ENCODE results near the gene NECAB2.

The NECAB2 gene

DNA sequence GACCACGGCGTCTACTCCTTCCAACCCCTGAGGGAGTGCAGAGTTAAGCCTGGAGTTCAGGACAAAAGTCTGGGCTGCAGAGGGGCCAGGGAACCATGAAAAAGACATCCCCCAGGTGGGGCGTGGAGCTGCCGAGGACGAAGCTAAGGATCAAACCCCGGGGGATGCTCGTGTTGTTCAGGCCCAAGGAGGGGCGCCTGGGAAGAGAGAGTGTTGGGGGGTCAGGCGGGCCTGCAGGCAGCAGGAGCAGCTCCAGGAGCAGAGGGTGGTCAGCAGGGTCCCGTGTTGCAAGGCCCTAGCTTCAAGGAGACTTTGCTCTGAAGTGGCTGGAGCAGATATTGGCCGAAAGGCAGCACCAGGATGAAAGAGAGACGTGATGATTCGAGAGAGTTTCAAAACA, 26.7 kb downstream of the NECAB2 start:
- DNase-seq, result no peak

DNA sequence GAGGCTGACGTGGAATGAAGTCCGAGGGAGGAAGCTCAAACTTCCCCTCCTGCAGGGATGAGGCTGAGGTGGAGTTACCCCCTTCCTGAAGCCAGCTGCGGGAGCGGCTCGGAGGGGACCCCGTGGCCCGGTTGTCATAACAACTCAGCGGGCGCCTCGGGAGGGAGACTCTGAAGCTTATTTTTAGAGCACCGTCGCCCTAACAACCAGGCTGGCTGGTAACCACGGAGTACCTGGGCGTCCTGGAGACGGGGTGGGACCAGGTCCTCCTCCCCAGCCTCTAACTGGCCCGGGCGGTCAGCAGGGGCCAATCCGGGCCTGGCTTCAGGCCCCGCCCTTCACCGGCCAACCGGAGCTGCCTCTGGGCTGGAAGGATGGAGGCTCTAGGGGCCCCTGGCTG, 27.7 kb downstream of the NECAB2 start:
- no peak for DNase-seq

DNA sequence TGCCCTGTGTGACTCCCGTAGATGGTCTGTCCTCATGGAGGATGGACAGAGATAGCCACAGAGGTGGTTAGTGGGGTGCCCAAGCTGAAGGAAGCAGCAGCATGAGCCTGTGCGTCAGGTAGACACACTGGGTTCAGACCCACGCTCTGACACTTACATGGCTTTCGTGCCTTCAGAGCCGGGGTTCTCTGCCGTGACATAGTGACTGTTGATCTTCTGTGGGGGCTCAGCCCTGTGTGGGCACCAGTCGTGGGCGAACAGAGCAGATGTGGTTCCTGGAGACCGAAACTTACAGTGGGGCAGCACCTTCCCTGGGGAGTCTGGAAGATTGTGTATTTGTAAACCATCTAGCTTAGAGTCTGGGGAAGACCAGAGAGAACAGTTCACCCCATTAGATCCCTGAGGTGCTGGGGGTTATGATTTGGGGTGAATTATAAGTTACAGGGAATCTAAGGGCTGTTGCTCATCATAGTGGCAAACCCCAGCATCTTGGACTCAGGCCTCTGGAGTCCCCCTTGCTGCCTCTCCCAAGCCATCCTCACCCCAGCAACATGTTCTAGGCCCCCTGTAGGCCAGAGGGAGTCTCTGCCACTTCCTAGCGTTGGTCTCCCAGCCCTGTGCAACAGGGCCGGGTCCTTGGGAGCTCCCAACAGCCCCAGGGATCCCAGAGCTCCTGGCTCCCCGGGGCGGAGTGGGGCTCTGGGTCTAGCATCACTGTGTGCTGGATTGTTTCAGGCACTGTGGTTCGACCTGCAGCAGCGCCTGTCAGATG, 28.6 kb downstream of the NECAB2 start:
- no peak for DNase-seq

DNA sequence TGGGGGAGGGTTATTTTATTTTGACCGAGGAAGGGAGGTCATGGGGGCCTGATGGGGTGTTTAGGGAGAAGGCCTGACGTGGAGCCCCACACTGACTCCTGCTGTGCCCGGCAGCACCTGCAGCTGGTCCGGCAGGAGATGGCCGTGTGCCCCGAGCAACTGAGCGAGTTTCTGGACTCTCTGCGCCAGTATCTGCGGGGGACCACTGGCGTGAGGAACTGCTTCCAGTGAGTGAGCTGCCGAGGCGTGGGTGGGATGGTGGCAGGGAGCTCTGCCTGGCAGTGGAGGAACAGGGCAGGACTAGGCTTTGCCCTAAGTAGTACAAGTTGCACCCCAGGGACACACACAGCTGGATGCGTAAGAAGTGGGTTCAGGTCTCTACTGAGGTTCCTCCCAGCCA, 30.0 kb downstream of the NECAB2 start:
- no peak for DNase-seq

DNA sequence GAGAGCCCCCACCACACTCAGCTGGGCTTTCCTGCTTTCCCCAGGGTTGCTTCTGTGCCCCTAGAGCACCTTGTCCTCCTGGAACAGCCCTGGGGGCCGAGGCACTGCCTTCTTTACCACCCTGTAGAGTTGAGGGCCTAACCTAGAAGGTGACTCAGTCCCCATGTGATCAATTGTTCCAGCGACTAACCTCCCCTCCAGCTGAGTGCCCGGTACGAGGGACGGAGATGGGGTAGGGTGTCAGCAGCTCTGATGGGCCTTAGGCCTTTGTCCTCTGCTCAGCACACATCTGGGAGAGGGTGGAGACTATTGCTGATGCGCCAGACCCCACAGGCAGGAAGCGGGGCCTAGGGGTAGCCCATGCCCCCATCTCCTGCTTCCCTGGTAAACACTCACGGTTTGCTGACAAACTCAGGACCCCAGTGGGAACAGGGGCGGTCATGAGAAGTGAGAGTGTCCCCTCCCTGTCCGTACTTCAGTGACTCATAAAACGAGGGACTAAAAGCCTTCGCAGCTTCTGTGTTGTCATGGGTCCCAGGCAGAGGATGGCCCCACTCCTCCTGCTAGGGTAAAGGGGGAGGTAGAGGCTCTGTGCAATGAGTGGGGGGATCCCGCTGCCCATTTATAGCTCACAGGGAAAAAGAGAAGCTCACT, 33.1 kb downstream of the NECAB2 start:
- DNase-seq, result no peak

DNA sequence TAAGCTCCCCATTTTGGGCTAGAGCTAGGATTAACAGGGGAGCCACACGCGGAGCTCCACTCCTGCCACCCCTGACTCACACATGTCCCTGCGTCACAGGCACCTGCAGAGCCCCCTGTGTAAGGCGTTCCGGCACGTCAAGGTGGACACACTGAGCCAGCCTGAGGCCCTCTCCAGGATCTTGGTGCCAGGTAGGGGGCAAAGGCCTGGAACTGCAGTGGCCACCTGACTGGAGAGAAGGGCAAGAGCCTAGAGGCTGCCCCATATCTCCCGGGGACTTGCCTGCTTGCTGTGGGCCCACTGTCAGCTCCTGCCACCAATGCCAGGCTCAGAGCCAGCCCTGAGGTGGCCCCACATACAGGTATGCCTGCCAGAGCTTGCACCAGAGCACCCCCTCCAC, 33.7 kb downstream of the NECAB2 start:
- DNase-seq, result no peak

DNA sequence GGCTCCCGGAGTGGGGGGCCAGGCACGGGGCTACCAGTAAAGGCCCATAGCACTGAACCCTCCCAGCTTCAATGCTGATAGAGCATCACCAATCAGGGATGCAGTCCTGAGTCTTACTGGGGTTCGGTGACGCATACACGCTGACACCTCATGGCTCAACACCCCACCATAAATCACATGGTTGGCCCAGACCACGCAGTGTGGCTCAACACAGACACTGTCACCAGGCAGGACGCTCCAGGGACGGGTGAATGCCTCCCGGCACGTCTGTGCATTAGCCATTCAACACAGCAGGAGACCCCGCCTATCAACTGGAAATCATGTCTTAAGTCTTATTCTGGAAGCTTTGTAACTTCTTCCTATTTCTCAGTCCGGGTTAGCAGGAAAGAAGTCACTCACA, 35.0 kb downstream of the NECAB2 start:
- DNase-seq, result no peak

DNA sequence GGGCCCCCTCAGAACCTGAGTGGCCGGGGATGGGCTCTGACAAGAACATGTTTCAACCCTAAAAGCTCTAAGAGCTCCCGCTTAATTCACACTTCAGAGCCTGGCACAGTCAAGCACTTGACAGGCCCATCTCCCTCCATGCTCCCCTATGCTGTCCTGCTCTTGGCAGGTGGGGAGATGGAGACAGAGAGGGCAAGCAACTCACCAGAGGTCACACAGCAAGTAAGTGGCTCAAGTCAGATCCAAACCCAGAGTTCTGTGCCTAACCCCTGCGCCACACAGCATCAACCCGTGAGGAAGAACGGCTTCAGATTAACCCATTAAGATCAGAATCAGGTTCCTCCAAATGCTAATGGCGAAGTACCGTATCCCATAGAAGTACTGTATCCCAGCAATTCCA, 36.4 kb downstream of the NECAB2 start:
- DNase-seq, result no peak

DNA sequence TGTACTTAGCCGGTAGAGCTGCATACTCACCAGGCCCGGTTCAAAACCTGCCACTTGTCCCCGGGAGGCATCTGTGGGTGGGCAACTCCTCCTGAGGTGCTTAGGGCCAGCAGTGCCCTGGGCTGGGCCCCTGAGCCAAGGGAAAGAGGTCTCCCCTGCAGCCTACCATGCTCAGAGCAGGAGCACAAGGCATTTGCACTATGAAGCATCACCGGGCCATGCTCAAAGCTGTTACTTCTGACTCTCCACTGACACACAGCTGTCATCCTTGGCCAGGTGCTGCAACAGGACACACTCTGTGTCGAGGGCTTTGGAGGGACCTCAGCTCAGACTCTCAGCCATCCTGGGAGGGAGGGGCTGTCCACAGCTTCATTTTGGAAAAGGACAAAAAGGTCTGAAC, 37.3 kb downstream of the NECAB2 start:
- DNase-seq, result no peak

DNA sequence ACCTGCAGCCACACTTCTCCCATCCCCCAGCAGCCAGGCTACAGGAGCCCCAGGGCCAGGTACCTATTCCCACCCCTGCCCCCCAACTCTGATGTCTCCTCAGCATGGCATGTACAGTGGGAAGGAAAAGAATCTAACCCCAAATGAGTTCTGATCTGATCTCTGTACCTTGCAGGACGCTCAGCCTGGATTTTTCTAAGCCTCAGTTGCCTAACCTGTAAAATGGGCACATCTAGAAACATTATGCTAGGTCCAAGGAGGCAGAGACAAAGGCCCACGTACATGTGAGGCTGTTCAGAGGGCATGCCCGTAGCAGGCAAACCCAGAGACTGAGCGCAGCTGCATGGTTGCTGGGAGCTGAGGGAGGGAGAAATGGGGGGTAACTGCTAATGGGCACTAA, 39.5 kb downstream of the NECAB2 start:
- no peak for DNase-seq

DNA sequence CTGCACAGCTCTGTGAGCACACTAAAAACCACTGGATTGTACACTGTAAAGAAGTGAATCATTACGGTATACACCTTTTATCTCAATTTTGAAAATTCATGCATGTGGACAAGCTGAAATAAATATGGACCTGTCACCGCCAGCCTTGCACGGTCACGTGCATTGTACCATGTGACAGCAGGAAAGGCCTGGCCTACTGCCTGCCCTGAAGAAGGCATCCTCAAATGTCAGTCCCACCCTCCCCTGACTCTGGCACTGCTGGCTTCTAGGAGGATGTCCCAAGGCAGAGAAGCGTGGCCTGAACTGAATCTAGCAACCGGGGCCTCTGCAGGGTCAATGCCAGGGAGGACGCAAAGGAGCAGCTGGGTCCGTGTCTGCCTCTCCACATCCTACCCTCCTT, 39.9 kb downstream of the NECAB2 start:
- no peak for DNase-seq

DNA sequence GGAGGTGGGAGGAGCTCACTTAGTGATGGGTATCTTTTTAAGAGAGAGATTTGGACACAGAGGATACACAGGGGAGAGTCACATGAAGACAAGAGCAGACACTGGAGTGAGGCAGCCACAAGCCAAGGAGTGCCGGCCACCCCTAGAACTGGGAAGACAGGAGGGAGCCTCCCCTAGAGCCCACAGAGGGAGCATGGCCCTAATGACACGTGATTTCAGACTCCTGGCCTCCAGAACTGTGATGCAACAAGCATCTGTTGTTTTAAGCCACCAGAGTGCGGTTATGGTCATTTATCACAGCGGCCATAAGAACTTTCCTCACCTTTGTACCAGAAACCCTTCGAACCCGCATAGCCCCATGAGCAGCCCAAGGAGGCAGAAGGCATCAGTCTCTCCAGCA, 41.2 kb downstream of the NECAB2 start:
- no peak for DNase-seq

DNA sequence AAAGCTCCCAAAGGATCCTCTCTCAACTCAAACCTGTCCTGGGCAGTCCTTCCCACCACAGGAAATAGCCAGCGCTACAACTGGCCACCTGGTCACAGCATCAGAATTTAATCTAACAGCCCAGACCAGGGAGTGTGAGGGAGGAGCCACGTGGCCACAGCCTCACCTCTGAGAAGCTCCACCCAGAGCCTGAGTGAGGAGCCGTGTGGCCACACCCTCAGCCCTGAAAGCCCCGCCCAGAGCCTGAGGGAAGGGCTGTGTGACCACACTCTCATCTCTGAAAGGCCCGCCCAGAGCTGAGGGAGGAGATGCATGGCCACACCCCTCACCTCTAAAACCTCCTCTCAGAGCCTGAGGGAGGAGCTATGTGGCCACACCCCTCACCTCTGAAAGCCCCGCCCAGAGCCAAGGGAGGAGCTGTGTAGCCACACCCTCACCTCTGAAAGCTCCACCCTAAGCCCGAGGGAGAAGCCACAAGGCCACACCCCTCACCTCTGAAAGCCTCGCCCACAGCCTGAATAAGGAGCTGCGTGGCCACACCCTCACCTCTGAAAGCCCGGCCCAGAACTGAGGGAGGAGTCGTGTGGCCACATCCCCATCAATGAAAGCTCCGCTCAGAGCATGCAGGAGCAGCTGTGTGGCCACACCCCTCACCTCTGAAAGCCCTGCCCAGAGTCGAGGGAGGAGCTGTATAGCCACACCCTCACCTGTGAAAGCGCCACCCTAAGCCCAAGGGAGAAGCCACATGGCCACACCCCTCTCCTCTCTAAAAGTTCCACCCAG, 45.9 kb downstream of the NECAB2 start:
- DNase-seq, result peak; percentile 10 to 12

DNA sequence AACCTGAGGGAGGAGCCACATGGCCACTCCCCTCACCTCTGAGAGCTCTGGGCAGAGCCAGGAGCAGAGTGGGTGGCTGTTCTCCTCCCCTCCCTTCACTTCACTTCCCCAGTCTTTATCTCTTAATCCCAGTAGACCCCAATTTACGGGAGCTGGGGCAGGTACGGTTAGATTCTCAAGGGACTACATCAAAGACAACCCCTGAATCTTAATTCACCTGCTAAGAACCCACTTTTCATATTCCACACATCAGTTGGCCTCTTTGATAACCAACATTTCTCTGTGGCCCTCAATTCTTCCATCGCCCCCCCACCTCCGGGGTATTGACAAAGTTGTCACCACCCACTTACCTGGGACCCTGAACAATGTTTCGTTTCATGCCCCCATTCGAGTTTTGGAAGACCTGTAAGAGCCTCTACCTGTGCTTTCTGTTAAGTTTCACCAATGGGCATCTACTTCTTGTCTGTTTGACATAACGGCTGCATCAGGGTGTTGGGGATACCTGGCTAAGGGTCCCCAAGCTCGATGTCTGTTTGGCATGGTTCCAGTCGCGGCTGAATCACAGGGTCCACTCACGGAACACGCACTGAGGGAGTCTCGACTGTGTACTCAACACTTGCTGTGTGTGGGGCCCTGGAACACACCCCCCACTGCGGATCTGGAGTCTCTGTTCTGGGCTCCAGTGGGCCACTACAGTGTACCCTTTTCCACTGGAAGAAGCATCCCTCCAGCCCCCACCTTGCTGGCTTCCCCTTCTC, 46.7 kb downstream of the NECAB2 start:
- no peak for DNase-seq

DNA sequence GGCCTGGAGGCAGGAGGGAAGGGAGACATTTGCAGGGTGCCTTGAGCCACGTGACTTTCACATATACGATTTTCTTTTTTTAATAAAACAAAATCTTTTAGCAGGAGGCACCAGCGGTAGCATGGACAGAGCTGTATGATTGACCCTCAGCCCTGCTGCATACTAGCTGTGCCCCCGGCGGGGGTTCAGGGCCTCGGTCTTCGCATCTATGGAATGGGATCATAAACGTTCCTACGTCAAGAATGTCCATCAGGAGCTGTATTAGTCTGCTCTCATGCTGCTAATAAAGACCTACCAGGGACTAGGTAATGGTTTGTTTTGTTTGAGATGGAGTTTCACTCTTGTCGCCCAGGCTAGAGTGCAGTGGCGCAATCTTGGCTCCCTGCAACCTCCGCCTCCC, 47.4 kb downstream of the NECAB2 start:
- no peak for DNase-seq

DNA sequence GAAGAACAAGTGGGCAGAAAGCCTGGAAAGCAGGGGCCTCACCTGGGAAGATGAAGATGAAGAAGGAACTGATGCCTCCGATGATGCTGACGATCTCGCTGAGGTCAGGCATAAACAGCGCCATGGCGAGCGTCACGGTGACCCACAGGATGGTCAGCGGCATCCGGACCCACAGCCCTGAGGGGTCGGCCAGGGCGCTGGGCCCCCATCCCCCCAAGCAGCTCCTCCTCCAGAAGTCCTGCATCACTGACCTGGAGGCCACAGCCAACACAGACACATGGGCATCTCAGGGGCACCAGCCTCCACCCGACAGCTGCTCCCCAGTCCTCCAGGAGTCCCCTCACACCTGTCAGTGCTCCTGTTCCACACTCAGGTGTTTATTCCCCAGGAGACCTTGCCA, 48.4 kb downstream of the NECAB2 start:
- no peak for DNase-seq

DNA sequence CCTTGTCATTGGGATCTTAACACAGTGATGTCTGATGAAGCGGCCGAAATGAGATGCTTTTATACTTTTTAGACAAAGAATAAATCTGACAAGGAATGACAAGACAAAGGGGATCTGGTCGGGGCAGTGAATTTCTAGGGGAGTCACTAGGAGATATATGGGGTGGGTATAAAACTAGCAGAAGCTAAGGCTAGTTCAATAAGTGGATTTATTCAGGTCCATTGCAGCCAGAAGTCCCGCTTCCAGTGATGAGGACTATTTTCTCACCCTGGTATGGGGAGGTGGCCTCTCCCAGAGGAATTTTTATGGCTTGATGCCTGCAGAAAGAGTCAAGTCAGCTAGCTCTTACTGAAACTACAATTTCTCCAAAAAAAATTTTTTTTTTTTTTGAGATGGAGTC, 50.7 kb downstream of the NECAB2 start:
- no peak for DNase-seq

DNA sequence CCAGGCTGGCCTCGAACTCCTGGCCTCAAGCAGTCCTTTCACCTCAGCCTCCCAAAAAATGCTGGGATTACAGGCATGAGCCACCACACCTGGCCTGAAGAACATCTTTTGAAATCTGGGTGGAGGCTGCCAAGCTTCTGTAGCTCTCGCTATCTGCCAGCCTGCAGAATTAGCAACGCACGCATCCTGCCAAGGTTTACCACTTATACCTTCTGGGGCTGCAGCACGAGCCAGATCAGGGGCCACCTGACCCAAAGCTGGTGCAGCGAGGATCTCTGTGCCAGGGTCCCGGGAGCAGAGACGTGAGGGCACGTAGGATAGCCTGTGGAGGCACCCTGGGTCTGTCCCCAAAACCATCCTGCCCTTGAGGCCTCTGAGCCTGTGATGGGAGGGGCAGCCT, 52.3 kb downstream of the NECAB2 start:
- DNase-seq, result no peak

DNA sequence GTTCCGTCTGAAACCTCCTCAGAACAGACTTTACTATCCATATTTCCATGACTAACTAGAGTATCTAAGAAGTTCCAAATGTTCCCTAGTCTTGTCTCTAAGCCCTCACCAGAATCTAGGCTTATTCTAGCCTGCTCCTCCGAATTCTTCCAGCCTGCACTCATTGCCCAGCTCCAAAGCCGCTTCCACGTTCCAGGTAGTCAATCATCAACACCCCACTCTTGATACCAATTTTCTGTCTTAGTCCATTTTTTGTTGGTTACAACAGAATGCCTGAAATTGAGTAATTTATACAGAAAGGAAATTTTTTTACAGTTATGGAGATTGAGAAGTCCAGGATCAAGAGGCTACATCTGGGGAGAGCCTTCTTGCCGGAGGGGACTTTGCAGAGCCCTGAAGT, 53.4 kb downstream of the NECAB2 start:
- no peak for DNase-seq

DNA sequence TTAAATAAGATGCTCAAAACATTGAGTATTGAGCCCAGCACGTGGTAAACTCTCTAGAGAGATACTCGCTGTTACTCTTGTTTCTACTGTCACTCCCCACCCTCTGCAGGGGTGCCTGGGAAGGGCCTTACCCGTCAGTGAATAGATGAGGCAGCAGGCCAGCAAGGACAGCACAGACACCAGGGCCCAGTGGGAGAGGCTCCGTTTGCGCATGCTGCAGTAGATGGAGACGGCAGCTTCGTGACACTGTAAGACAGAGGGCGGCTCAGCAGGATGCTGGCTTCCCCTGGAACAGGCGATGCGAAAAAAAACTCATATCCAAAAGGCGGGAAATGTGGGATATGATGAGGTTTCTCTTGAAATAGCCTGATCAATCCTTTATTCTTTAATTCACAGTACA, 54.6 kb downstream of the NECAB2 start:
- DNase-seq, result no peak

DNA sequence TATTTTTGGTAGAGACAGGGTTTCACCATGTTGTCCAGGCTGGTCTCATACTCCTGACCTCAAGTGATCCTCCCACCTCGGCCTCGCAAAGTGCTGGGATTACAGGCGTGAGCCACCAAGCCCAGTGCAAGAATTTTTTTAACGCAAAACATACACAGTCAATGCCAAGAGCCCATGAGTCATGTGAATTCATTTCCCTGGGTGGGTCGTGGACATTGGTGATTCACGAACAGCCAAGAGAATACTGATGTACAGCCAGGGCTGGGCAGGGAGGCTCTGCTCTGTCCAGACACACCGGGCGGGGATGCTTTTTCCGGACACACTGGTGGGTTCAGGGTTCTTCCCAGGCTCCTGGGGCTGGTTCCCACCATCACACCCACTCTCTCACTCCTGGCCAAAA, 56.8 kb downstream of the NECAB2 start:
- DNase-seq, result no peak

DNA sequence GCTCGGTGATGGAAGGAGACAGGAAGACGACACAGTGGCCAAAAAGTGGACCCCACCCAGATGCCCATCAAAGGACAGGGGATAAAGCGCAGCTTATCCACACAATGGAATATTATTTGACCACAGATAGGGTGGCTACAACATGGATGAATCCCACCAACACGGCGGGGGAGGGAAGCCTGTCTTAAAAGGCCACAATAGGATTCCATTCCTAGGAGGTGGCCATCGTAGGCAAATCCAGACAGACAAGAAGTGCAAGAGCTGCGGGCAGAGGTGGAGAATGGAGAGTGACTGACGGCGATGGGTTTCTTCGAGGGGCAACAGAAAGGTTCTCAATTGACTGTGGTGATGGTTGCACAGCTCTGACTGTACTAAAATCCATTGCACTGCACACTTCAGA, 58.6 kb downstream of the NECAB2 start:
- no peak for DNase-seq

DNA sequence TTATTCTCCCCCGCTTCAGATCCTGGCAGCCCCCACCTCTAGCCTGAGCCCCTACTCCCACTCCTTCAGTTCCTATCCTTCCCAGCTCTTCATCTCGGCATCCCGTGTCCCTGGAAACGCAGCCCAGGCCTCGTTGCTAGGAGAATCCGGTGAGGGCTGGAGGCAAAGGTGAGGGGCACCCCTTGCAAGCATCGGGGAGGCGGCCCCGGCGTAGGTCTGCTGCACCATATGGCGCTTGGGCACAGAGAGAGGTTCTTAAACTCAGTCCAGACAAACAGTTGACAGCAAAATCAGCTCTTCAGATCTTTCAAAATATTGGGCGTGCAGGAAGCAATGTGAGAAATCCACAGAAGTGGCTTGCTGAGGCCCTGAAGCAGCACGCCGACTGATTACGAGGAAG, 59.6 kb downstream of the NECAB2 start:
- no peak for DNase-seq

Data from activated CD4-positive, alpha-beta T cell treated with anti-CD3 and anti-CD28 coated beads, Interleukin-2, amount 50 U/mL, for 4 hours (primary cell).